Measurements from ENCODE around the gene SH2D4B. TPM values are rescaled to one million over a fixed set of nuclear protein-coding genes. Genes with fewer than 3 reads are reported as not detected.

The SH2D4B gene
- total and polyA plus RNA-seq, 2 donors (not counting 3 experiments of a cell fraction or from before 2014, with no cell fraction given) = not detected

DNA sequence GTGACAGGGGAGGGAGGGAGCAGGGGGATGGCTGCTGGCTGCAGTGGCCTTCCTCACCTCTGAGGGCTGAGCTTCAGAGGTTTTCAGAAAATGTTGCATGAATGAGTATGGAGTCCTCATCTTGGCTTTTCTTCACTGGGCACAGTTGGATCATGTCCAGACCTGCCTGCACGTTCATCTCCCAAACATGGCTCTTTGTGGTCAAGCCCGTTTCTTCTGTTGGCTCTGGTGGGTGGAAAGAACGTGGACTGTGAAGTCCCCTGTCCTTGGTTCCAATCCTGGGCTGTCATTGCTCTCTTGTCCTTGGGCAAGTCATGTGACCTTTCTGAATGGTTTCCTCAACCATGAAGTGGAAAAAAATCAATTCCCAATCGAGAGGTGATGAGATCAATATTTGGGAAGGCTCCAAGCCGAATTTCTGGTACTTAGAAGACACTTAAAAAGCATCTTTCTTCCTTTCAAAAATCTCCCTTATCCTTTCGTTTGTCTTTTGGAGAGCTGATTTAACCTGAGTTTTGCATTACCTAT lies 49.1 kb upstream of the SH2D4B start:
- Histone ChIP-seq H3K79me2 (ENCODE audit: control insufficient read depth, insufficient read depth, low read length) (peaks cover 99% of the 10 kb centered on the region), H4K20me1 (replicated peaks; ENCODE audit: control insufficient read depth, extremely low read depth, insufficient read depth, low read length) (peaks cover 18% of the 10 kb centered on the region), H3K27ac (ENCODE audit: insufficient read depth, low read depth, low read length) (no peak overlapping the region), H3K4me1 (ENCODE audit: control insufficient read depth, extremely low read depth, insufficient read depth, low read length) (peaks cover 53% of the 10 kb centered on the region), H3K4me2 (ENCODE audit: insufficient read depth, low read length) (no peak overlapping the region), H3K36me3 (ENCODE audit: control insufficient read depth in 2 of 2, extremely low read depth in 1 of 2, insufficient read depth in 2 of 2, low read length in 2 of 2) (peaks cover 29 to 35% of the 10 kb centered on the region in 2 experiments), H2AFZ (ENCODE audit: low read depth, low read length) (no peak overlapping the region), H3K9me3 (replicated peaks; ENCODE audit: control insufficient read depth, insufficient read depth, low read length) (no peaks in the 10 kb centered on the region), H3K4me3 (replicated peaks in 1 of 3; ENCODE audit: insufficient read depth in 1 of 3, low read depth in 1 of 3, low read length in 3 of 3) (no peak overlapping the region), H3K9ac (replicated peaks; ENCODE audit: extremely low read depth, insufficient read depth, low read length) (no peak overlapping the region), H3K9me1 (replicated peaks; ENCODE audit: control insufficient read depth, extremely low read depth, insufficient read depth, low read length) (no peaks in the 10 kb centered on the region), H3K27me3 (ENCODE audit: control insufficient read depth in 2 of 2, insufficient read depth in 2 of 2, low read length in 2 of 2) (no peaks in the 10 kb centered on the region)
- dilution Hi-C loops (cut with MboI; ENCODE audit: extremely low pct_ligation_motif_present, low sequenced_read_pairs) = no loop called here
- ChIA-PET CTCF (interaction anchor here (1.4 kb wide), 1 partner anchor 17 kb away, joined by 5 read pairs; no protein-coding TSS in a partner anchor), POLR2A (no interaction called here)
- TF ChIP-seq GATA2 (IDR thresholded peaks at IDR 0.05; ENCODE audit: insufficient read depth, insufficient read length, low read depth, low read length) (no peak), POLR2AphosphoS5 (IDR thresholded peaks at IDR 0.05; ENCODE audit: insufficient read depth, low read depth, low read length) (no peak), MYC (IDR thresholded peaks at IDR 0.05; ENCODE audit: low read depth, low read length) (no peak), CTCF (IDR thresholded peaks at IDR 0.05; ENCODE audit: extremely low read depth in 1 of 2, insufficient read depth in 1 of 2, low read depth in 1 of 2, low read length in 2 of 2) (no peak), FOS (IDR thresholded peaks at IDR 0.05; ENCODE audit: borderline replicate concordance, insufficient read depth, low read length) (no peak), EZH2 (IDR thresholded peaks at IDR 0.05; ENCODE audit: borderline replicate concordance, low read depth, low read length, severe bottlenecking) (no peak), JUN (IDR thresholded peaks at IDR 0.05; ENCODE audit: borderline replicate concordance, insufficient read depth, insufficient read length, low read depth) (no peak), POLR2A (IDR thresholded peaks at IDR 0.05; ENCODE audit: low read depth, low read length) (no peak)
- TF ChIP-seq, protein P1, sequence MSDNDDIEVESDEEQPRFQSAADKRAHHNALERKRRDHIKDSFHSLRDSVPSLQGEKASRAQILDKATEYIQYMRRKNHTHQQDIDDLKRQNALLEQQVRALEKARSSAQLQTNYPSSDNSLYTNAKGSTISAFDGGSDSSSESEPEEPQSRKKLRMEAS (IDR thresholded peaks at IDR 0.05; ENCODE audit: insufficient read depth, insufficient read length) = no peak
- DNase-seq (ENCODE audit: low read depth, low spot score) = no peak
- BruUV-seq (replicated peaks) = no TSS peak
- intact Hi-C loops (cut with micrococcal nuclease) = no loop called here
- no peak for FAIRE-seq

Data from endothelial cell of umbilical vein (primary cell).